ENCODE data around the gene SH3RF2. TPM values are rescaled to one million over a fixed set of nuclear protein-coding genes. Genes with fewer than 3 reads are reported as not detected.

Gene SH3RF2
- total RNA-seq, 2 donors from 2014 or later = 41.2 to 272 TPM

- Histone ChIP-seq H3K27ac (no peak overlapping the region), H3K4me1 (no peaks in the 10 kb centered on the region), H3K4me3 (no peak overlapping the region), H3K9me3 (no peaks in the 10 kb centered on the region), H3K27me3 (no peaks in the 10 kb centered on the region), H3K36me3 (no peaks in the 10 kb centered on the region)
- no peak for DNase-seq (ENCODE audit: low spot score)
- TF ChIP-seq CTCF (IDR thresholded peaks at IDR 0.05) = no peak
These were observed 38.2 kb upstream of the SH3RF2 start for GRCh38 chr5:145898171-145898570.

- no peaks in the 10 kb centered on the region for H3K4me1 ChIP-seq
- no peaks in the 10 kb centered on the region for H3K9me3 ChIP-seq
- DNase-seq (ENCODE audit: low spot score) = no peak
- no peak overlapping the region for H3K27ac ChIP-seq
- no peaks in the 10 kb centered on the region for H3K27me3 ChIP-seq
- no peaks in the 10 kb centered on the region for H3K36me3 ChIP-seq
- H3K4me3 ChIP-seq = no peak overlapping the region
- no peak for TF ChIP-seq CTCF (IDR thresholded peaks at IDR 0.05)
These were observed 34.0 kb upstream of the SH3RF2 start for GRCh38 chr5:145902421-145902820.

- no peaks in the 10 kb centered on the region for H3K27me3 ChIP-seq
- H3K36me3 ChIP-seq = no peaks in the 10 kb centered on the region
- no peak overlapping the region for H3K4me3 ChIP-seq
- H3K9me3 ChIP-seq = no peaks in the 10 kb centered on the region
- no peaks in the 10 kb centered on the region for H3K4me1 ChIP-seq
- no peak overlapping the region for H3K27ac ChIP-seq
- DNase-seq (ENCODE audit: low spot score) = no peak
- TF ChIP-seq CTCF (IDR thresholded peaks at IDR 0.05) = peak in 1 of 2 donors; percentile 10
These were observed 33.3 kb upstream of the SH3RF2 start for GRCh38 chr5:145903113-145903512.

- H3K27me3 ChIP-seq = no peaks in the 10 kb centered on the region
- no peak overlapping the region for H3K27ac ChIP-seq
- no peak overlapping the region for H3K4me3 ChIP-seq
- H3K36me3 ChIP-seq = no peaks in the 10 kb centered on the region
- no peaks in the 10 kb centered on the region for H3K4me1 ChIP-seq
- DNase-seq (ENCODE audit: low spot score) = no peak
- H3K9me3 ChIP-seq = no peaks in the 10 kb centered on the region
- no peak for TF ChIP-seq CTCF (IDR thresholded peaks at IDR 0.05)
These were observed 32.5 kb upstream of the SH3RF2 start for GRCh38 chr5:145903867-145904266.

GRCh38 chr5:145904743-145905142 is 31.6 kb upstream of the SH3RF2 start:
- Histone ChIP-seq H3K27ac (no peak overlapping the region), H3K27me3 (no peaks in the 10 kb centered on the region), H3K4me1 (no peaks in the 10 kb centered on the region), H3K4me3 (no peak overlapping the region), H3K9me3 (no peaks in the 10 kb centered on the region), H3K36me3 (no peaks in the 10 kb centered on the region)
- TF ChIP-seq CTCF (IDR thresholded peaks at IDR 0.05) = no peak
- DNase-seq (ENCODE audit: low spot score) = no peak

- Histone ChIP-seq H3K27me3 (no peaks in the 10 kb centered on the region), H3K36me3 (no peaks in the 10 kb centered on the region), H3K9me3 (no peaks in the 10 kb centered on the region), H3K4me3 (no peak overlapping the region), H3K4me1 (no peaks in the 10 kb centered on the region), H3K27ac (no peak overlapping the region)
- no peak for DNase-seq (ENCODE audit: low spot score)
- no peak for TF ChIP-seq CTCF (IDR thresholded peaks at IDR 0.05)
These were observed 30.0 kb upstream of the SH3RF2 start for GRCh38 chr5:145906401-145906800.

All from right atrium auricular region (tissue), 2 donors.